Neural progenitor cell (in vitro differentiated cells): ENCODE results near the gene MME. TPM values are rescaled to one million over a fixed set of nuclear protein-coding genes. Genes with fewer than 3 reads are reported as not detected.

Source experiments
- DNase-seq: peaks from one replicate; pipeline ENCODE4 v3.0.0-alpha.2; 2016; ENCODE audit warnings: low spot score
- H2AFZ ChIP-seq: fragments of 200-600 bp; sonication (generic); replicated peaks from 2 replicates; pipeline ENCODE4 v1.6.1; 2016; ENCODE audit warnings: antibody characterized with exemption
- H3F3A ChIP-seq: fragments of 200-600 bp; sonication (generic); 2 replicates; pipeline ENCODE4 v1.6.1; 2016; ENCODE audit warnings: antibody characterized with exemption, low read depth
- H3K27ac ChIP-seq: fragments of 200-600 bp; sonication (generic); 2 replicates; pipeline ENCODE4 v1.5.1; 2016; ENCODE audit warnings: mild to moderate bottlenecking
- H3K27me3 ChIP-seq: fragments of 200-600 bp; sonication (generic); 2 replicates; pipeline ENCODE4 v1.6.1; 2016; ENCODE audit warnings: mild to moderate bottlenecking, moderate library complexity
- H3K36me3 ChIP-seq: fragments of 200-600 bp; sonication (generic); 2 replicates; pipeline ENCODE4 v1.5.1; 2016
- H3K4me1 ChIP-seq: fragments of 200-600 bp; sonication (generic); 2 replicates; pipeline ENCODE4 v1.6.1; 2016; ENCODE audit warnings: mixed run types
- H3K4me2 ChIP-seq: fragments of 200-600 bp; sonication (generic); 2 replicates; pipeline ENCODE4 v1.6.1; 2016
- H3K4me3 ChIP-seq: fragments of 200-600 bp; sonication (generic); 2 replicates; pipeline ENCODE4 v1.5.1; 2016
- H3K79me2 ChIP-seq: fragments of 200-600 bp; sonication (generic); 2 replicates; pipeline ENCODE4 v1.6.1; 2016; ENCODE audit warnings: low read depth
- H3K9ac ChIP-seq: fragments of 200-600 bp; sonication (generic); 2 replicates; pipeline ENCODE4 v1.6.1; 2016
- H3K9me3 ChIP-seq: fragments of 200-600 bp; sonication (generic); 2 replicates; pipeline ENCODE4 v1.5.1; 2016; ENCODE audit warnings: low read depth
- H4K20me1 ChIP-seq: fragments of 200-600 bp; sonication (generic); 2 replicates; pipeline ENCODE4 v1.6.1; 2016; ENCODE audit warnings: low read depth
- H3K27ac Mint-ChIP-seq: 3 replicates; pipeline ENCODE4 v1.8.0; 2021; ENCODE audit warnings: mixed read lengths
- H3K27me3 Mint-ChIP-seq: 2 replicates; pipeline ENCODE4 v1.8.0; 2022; ENCODE audit warnings: low read depth, mild to moderate bottlenecking, inconsistent platforms, moderate library complexity, mixed read lengths; ENCODE audit not compliant: insufficient read depth
- H3K36me3 Mint-ChIP-seq: 3 replicates; pipeline ENCODE4 v1.8.0; 2021; ENCODE audit warnings: mixed read lengths
- H3K4me1 Mint-ChIP-seq: 3 replicates; pipeline ENCODE4 v1.8.0; 2021; ENCODE audit warnings: mixed read lengths
- H3K4me3 Mint-ChIP-seq: 3 replicates; pipeline ENCODE4 v1.8.0; 2021; ENCODE audit warnings: mild to moderate bottlenecking, moderate library complexity, mixed read lengths
- H3K9me3 Mint-ChIP-seq: 3 replicates; pipeline ENCODE4 v1.8.0; 2020; ENCODE audit warnings: mixed read lengths
- EZH2 ChIP-seq: fragments of 200-600 bp; sonication (generic); IDR thresholded peaks from 2 replicates; pipeline ENCODE4 v1.6.1; 2017; ENCODE audit warnings: antibody characterized with exemption, mild to moderate bottlenecking, moderate library complexity
- EZH2phosphoT487 ChIP-seq: fragments of 200-600 bp; sonication (generic); IDR thresholded peaks from 2 replicates; pipeline ENCODE4 v1.6.1; 2017; ENCODE audit warnings: antibody characterized with exemption
- total RNA-seq: library from RNA; depleted of rRNA; stranded (reverse); fragments of >200 nt; gene quantifications from 2 replicates; pipeline ENCODE4 v1.2.3, GENCODE V29; 2015; ENCODE audit warnings: low replicate concordance
- TF ChIP-seq, protein P1 (sequence below): fragments of 200-600 bp; sonication (generic); IDR thresholded peaks from 2 replicates; pipeline ENCODE4 v1.5.1; 2017; ENCODE audit warnings: antibody characterized with exemption, mild to moderate bottlenecking

The MME gene
- total RNA-seq, 1 donor from 2014 or later: 5.0 TPM

GRCh38 chr3:155229086-155229485 lies 149.0 kb downstream of the MME start:
- Histone ChIP-seq H3K4me3 (no peak overlapping the region), H3K79me2 (no peaks in the 10 kb centered on the region), H3K9ac (no peak overlapping the region), H3K27me3 (no peaks in the 10 kb centered on the region), H3K36me3 (no peaks in the 10 kb centered on the region), H4K20me1 (no peaks in the 10 kb centered on the region), H3K4me1 (no peaks in the 10 kb centered on the region), H2AFZ (no peak overlapping the region), H3K4me2 (no peak overlapping the region), H3K9me3 (no peaks in the 10 kb centered on the region), H3K27ac (no peak overlapping the region), H3F3A (no peaks in the 10 kb centered on the region)
- Mint-ChIP-seq H3K27me3 (peaks cover 2% of the 10 kb centered on the region), H3K9me3 (no peaks in the 10 kb centered on the region), H3K4me3 (no peak overlapping the region), H3K4me1 (no peaks in the 10 kb centered on the region), H3K36me3 (no peaks in the 10 kb centered on the region), H3K27ac (no peak overlapping the region)
- DNase-seq: no peak
- no peak for TF ChIP-seq EZH2
- no peak for TF ChIP-seq EZH2phosphoT487
- TF ChIP-seq, protein P1, sequence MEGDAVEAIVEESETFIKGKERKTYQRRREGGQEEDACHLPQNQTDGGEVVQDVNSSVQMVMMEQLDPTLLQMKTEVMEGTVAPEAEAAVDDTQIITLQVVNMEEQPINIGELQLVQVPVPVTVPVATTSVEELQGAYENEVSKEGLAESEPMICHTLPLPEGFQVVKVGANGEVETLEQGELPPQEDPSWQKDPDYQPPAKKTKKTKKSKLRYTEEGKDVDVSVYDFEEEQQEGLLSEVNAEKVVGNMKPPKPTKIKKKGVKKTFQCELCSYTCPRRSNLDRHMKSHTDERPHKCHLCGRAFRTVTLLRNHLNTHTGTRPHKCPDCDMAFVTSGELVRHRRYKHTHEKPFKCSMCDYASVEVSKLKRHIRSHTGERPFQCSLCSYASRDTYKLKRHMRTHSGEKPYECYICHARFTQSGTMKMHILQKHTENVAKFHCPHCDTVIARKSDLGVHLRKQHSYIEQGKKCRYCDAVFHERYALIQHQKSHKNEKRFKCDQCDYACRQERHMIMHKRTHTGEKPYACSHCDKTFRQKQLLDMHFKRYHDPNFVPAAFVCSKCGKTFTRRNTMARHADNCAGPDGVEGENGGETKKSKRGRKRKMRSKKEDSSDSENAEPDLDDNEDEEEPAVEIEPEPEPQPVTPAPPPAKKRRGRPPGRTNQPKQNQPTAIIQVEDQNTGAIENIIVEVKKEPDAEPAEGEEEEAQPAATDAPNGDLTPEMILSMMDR: no peak

GRCh38 chr3:155230382-155230781 lies 150.3 kb downstream of the MME start:
- Mint-ChIP-seq H3K4me3 (no peak overlapping the region), H3K9me3 (no peaks in the 10 kb centered on the region), H3K27ac (no peak overlapping the region), H3K27me3 (peaks cover 2% of the 10 kb centered on the region), H3K36me3 (no peaks in the 10 kb centered on the region), H3K4me1 (no peaks in the 10 kb centered on the region)
- H3K9ac ChIP-seq: no peak overlapping the region
- H3K27ac ChIP-seq: no peak overlapping the region
- no peak overlapping the region for H3K4me2 ChIP-seq
- no peaks in the 10 kb centered on the region for H3F3A ChIP-seq
- H3K36me3 ChIP-seq: no peaks in the 10 kb centered on the region
- no peak overlapping the region for H2AFZ ChIP-seq
- H3K27me3 ChIP-seq: no peaks in the 10 kb centered on the region
- H4K20me1 ChIP-seq: no peaks in the 10 kb centered on the region
- H3K4me3 ChIP-seq: no peak overlapping the region
- TF ChIP-seq EZH2 (no peak), EZH2phosphoT487 (no peak)
- TF ChIP-seq, protein P1: no peak
- H3K4me1 ChIP-seq: no peaks in the 10 kb centered on the region
- no peaks in the 10 kb centered on the region for H3K9me3 ChIP-seq
- DNase-seq: no peak
- H3K79me2 ChIP-seq: no peaks in the 10 kb centered on the region

GRCh38 chr3:155231792-155232191 lies 151.7 kb downstream of the MME start:
- Mint-ChIP-seq H3K9me3 (no peaks in the 10 kb centered on the region), H3K4me3 (no peak overlapping the region), H3K27me3 (peaks cover 2% of the 10 kb centered on the region), H3K27ac (no peak overlapping the region), H3K4me1 (no peaks in the 10 kb centered on the region), H3K36me3 (no peaks in the 10 kb centered on the region)
- Histone ChIP-seq H3K27me3 (no peaks in the 10 kb centered on the region), H4K20me1 (no peaks in the 10 kb centered on the region), H3K36me3 (no peaks in the 10 kb centered on the region), H3K4me3 (no peak overlapping the region), H3K9me3 (no peaks in the 10 kb centered on the region), H3K9ac (no peak overlapping the region), H3K27ac (no peak overlapping the region), H3K4me1 (no peaks in the 10 kb centered on the region), H2AFZ (no peak overlapping the region), H3F3A (no peaks in the 10 kb centered on the region), H3K79me2 (no peaks in the 10 kb centered on the region), H3K4me2 (no peak overlapping the region)
- DNase-seq: no peak
- no peak for TF ChIP-seq EZH2phosphoT487

- H3K9ac ChIP-seq: no peak overlapping the region
These were observed 152.5 kb downstream of the MME start for GRCh38 chr3:155232605-155233004.

More at GRCh38 chr3:155232605-155233004, 152.5 kb downstream of the MME start:
- no peak overlapping the region for H3K27ac ChIP-seq
- no peaks in the 10 kb centered on the region for H3K4me1 Mint-ChIP-seq
- no peak overlapping the region for H3K4me3 ChIP-seq
- H3K27me3 Mint-ChIP-seq: peaks cover 2% of the 10 kb centered on the region
- no peaks in the 10 kb centered on the region for H3K36me3 Mint-ChIP-seq
- no peaks in the 10 kb centered on the region for H3K4me1 ChIP-seq
- H4K20me1 ChIP-seq: no peaks in the 10 kb centered on the region
- H3K4me2 ChIP-seq: no peak overlapping the region
- no peaks in the 10 kb centered on the region for H3K27me3 ChIP-seq
- no peak overlapping the region for H3K27ac Mint-ChIP-seq
- no peaks in the 10 kb centered on the region for H3K9me3 Mint-ChIP-seq
- H3F3A ChIP-seq: no peaks in the 10 kb centered on the region
- no peaks in the 10 kb centered on the region for H3K9me3 ChIP-seq
- H3K36me3 ChIP-seq: no peaks in the 10 kb centered on the region
- H3K4me3 Mint-ChIP-seq: no peak overlapping the region
- no peak overlapping the region for H2AFZ ChIP-seq
- TF ChIP-seq EZH2: no peak
- TF ChIP-seq, protein P1: no peak
- TF ChIP-seq EZH2phosphoT487: no peak
- DNase-seq: no peak
- no peaks in the 10 kb centered on the region for H3K79me2 ChIP-seq
